Endothelial cell of hepatic sinusoid (primary cell): ENCODE data around the gene EIF3I.
"Not testable (repeated sequence)": the region's sequence is repeated elsewhere in the genome, so short reads cannot be mapped to it uniquely, and the experiment has no call there.

Experiments
- in situ Hi-C: cut with HindIII; loops from 2 replicates; pipeline ENCODE4 v1.10.0; 2017; ENCODE audit warnings: low sequenced_read_pairs

EIF3I gene

GRCh38 chr1:32257227-32257508 is 35.0 kb downstream of the EIF3I start:
- in situ Hi-C loops: no loop called here

- in situ Hi-C loops: not testable (repeated sequence)
Measured at GRCh38 chr1:32263236-32263593, 41.0 kb downstream of the EIF3I start.

- in situ Hi-C loops: no loop called here
Measured at GRCh38 chr1:32263744-32264143, 41.5 kb downstream of the EIF3I start.

- in situ Hi-C loops: no loop called here
Measured at GRCh38 chr1:32265846-32266245, 43.6 kb downstream of the EIF3I start.

- in situ Hi-C loops: no loop called here
Measured at GRCh38 chr1:32266921-32267591, 44.8 kb downstream of the EIF3I start.

GRCh38 chr1:32269744-32270143 is 47.5 kb downstream of the EIF3I start:
- in situ Hi-C loops: no loop called here

- in situ Hi-C loops: no loop called here
Measured at GRCh38 chr1:32272557-32273390, 50.6 kb downstream of the EIF3I start.

- in situ Hi-C loops: no loop called here
Measured at GRCh38 chr1:32273391-32274208, 51.4 kb downstream of the EIF3I start.

- in situ Hi-C loops: no loop called here
Measured at GRCh38 chr1:32274646-32275340, 52.6 kb downstream of the EIF3I start.

- in situ Hi-C loops: no loop called here
Measured at GRCh38 chr1:32275424-32275823, 53.2 kb downstream of the EIF3I start.

- in situ Hi-C loops: no loop called here
Measured at GRCh38 chr1:32276032-32276782, 54.0 kb downstream of the EIF3I start.
